PC-3 (cell line): ENCODE measurements around the gene TOMM34.

Experiments used
- EZH2 ChIP-seq: fragments of 300-600 bp; sonication (generic); IDR thresholded peaks from one replicate; pipeline ENCODE4 v1.6.1; 2017; ENCODE audit warnings: antibody characterized with exemption, mild to moderate bottlenecking, low read length; ENCODE audit not compliant: unreplicated experiment
- EZH2phosphoT487 ChIP-seq: fragments of 300-600 bp; sonication (generic); IDR thresholded peaks from 2 replicates; pipeline ENCODE4 v1.6.1; 2018; ENCODE audit warnings: mild to moderate bottlenecking, antibody characterized with exemption, low read length, borderline replicate concordance
- TF ChIP-seq, protein P1 (sequence below): fragments of 300-600 bp; sonication (generic); conservative IDR thresholded peaks from 2 replicates; pipeline ENCODE4 v1.5.1; 2017; ENCODE audit warnings: antibody characterized with exemption, low read depth, mild to moderate bottlenecking, low read length

DNA sequence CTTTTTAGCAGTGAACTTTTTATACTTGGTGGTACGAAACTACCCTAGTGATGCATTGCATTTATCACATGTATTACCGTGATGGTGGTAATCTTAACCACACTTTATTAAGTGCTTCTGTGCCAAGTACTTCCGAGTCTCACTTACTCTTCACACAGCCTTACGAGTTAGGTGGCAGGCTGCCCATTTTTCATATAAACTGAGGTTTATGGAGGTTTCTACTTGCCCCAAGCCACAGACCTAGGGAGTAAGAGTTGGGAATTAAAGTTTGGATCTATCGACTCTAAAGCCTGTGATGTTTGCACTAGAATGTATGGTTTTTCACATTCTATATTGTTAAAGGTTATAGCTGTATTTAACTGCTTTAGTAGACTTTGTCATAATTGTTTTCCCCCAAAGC, 55.8 kb downstream of the TOMM34 start:
- TF ChIP-seq, protein P1, sequence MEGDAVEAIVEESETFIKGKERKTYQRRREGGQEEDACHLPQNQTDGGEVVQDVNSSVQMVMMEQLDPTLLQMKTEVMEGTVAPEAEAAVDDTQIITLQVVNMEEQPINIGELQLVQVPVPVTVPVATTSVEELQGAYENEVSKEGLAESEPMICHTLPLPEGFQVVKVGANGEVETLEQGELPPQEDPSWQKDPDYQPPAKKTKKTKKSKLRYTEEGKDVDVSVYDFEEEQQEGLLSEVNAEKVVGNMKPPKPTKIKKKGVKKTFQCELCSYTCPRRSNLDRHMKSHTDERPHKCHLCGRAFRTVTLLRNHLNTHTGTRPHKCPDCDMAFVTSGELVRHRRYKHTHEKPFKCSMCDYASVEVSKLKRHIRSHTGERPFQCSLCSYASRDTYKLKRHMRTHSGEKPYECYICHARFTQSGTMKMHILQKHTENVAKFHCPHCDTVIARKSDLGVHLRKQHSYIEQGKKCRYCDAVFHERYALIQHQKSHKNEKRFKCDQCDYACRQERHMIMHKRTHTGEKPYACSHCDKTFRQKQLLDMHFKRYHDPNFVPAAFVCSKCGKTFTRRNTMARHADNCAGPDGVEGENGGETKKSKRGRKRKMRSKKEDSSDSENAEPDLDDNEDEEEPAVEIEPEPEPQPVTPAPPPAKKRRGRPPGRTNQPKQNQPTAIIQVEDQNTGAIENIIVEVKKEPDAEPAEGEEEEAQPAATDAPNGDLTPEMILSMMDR: no peak
- TF ChIP-seq EZH2phosphoT487 (no peak), EZH2 (no peak)
